Measurements from ENCODE around the gene TEX13A.
"Not testable (repeated sequence)": the region's sequence is repeated elsewhere in the genome, so short reads cannot be mapped to it uniquely, and the experiment has no call there.

- not testable (repeated sequence) for TF ChIP-seq POLR2A (IDR thresholded peaks at IDR 0.05; ENCODE audit: low read length); GATA1 (IDR thresholded peaks at IDR 0.05; ENCODE audit: low read depth, low read length)
These were observed 16.9 kb upstream of the TEX13A start for GRCh38 chrX:105237407-105237806.
